HCT116 (cell line): ENCODE results near the gene CERS3. TPM values are rescaled to one million over a fixed set of nuclear protein-coding genes. Genes with fewer than 3 reads are reported as not detected.

Source experiments
- ATAC-seq: fragments of 200-7000 bp; cut with Tn5 transposase; 2 replicates; pipeline ENCODE4 v1.9.1; 2020; ENCODE audit warnings: mild to moderate bottlenecking, moderate library complexity
- BruUV-seq: library from RNA; stranded (reverse); fragments of 400-500 nt; replicated peaks from 2 replicates; lab custom pipeline; 2021; lab: Mats Ljungman, UMichigan
- CTCF ChIA-PET: fragments of 300-600 bp; sonication (Branson Sonifier 250); formaldehyde crosslinking; loops from one replicate; lab custom pipeline; 2021; ENCODE audit warnings: antibody characterized with exemption; lab: Charles Lee
- POLR2A ChIA-PET: fragments of 300-600, 350-600 bp; sonication (Branson Sonifier 250); formaldehyde crosslinking; loops from one replicate; lab custom pipeline; 2021; ENCODE audit warnings: antibody characterized with exemption; lab: Charles Lee
- RAD21 ChIA-PET, 2 experiments: fragments of 300-600 bp; sonication (Branson Sonifier 250); formaldehyde crosslinking; loops; one replicate each; lab custom pipeline; 2023; ENCODE audit warnings: low total read pairs in 2 of 2; ENCODE audit not compliant: uncharacterized antibody in 2 of 2, unreplicated experiment in 2 of 2, low non-redundant PET in 1 of 2; lab: Charles Lee
- DNase-seq: peaks from one replicate; pipeline ENCODE4 v3.0.0-alpha.2; 2010; ENCODE audit warnings: low read depth, low spot score
- H2AFZ ChIP-seq: fragments of 200-600 bp; shearing (Covaris generic), sonication (generic); 2 replicates; pipeline ENCODE4 v1.6.1; 2017; ENCODE audit warnings: low read depth, mixed run types, mixed read lengths, antibody characterized with exemption, low read length; ENCODE audit not compliant: poor library complexity, severe bottlenecking
- H3K27ac ChIP-seq: 2 replicates; pipeline ENCODE4 v1.5.1; 2012; ENCODE audit warnings: low read depth, low read length
- H3K27me3 ChIP-seq: fragments of 200-600 bp; sonication (generic); 2 replicates; pipeline ENCODE4 v1.6.1; 2016; ENCODE audit warnings: mixed run types, low read length, mixed read lengths; ENCODE audit not compliant: insufficient read depth
- H3K36me3 ChIP-seq, 2 experiments: fragments of 200-500 bp in 1 of 2; fragments of 200-600 bp in 1 of 2; sonication (Bioruptor generic) in 1 of 2; sonication (generic) in 1 of 2; 2 replicates each; pipeline versions ENCODE4 v1.5.1 to v1.6.1; 2014 to 2016; ENCODE audit warnings: low read length in 2 of 2, inconsistent platforms in 1 of 2, mixed read lengths in 1 of 2, mixed run types in 1 of 2; ENCODE audit not compliant: insufficient read depth in 2 of 2, control insufficient read depth in 1 of 2
- H3K4me1 ChIP-seq, 2 experiments: fragments of 200-600 bp in 1 of 2; sonication (generic) in 1 of 2; 2 replicates each; pipeline versions ENCODE4 v1.5.1 to v1.6.1; 2012 to 2017; ENCODE audit warnings: low read length in 2 of 2, inconsistent platforms in 1 of 2, mild to moderate bottlenecking in 1 of 2, mixed read lengths in 1 of 2, mixed run types in 1 of 2, moderate library complexity in 1 of 2; ENCODE audit not compliant: insufficient read depth in 2 of 2, control insufficient read depth in 1 of 2
- H3K4me2 ChIP-seq: fragments of 200-600 bp; sonication (generic); 2 replicates; pipeline ENCODE4 v1.6.1; 2017; ENCODE audit warnings: mixed run types, low read length, mixed read lengths
- H3K4me3 ChIP-seq, 2 experiments: fragments of 200-600 bp in 1 of 2; sonication (generic) in 1 of 2; replicated peaks in 1 of 2; 2 replicates each; pipeline ENCODE4 v1.5.1; 2011 to 2016; ENCODE audit warnings: low read length in 2 of 2, control low read depth in 1 of 2, low read depth in 1 of 2, mild to moderate bottlenecking in 1 of 2, mixed read lengths in 1 of 2, mixed run types in 1 of 2
- H3K79me2 ChIP-seq: fragments of 200-600 bp; sonication (generic); 2 replicates; pipeline ENCODE4 v1.6.1; 2017; ENCODE audit warnings: mild to moderate bottlenecking, mixed run types, low read length, moderate library complexity, mixed read lengths; ENCODE audit not compliant: insufficient read depth
- H3K9ac ChIP-seq: fragments of 200-600 bp; sonication (generic); 2 replicates; pipeline ENCODE4 v1.6.1; 2016; ENCODE audit warnings: low read length, mixed read lengths
- H3K9me2 ChIP-seq: fragments of 200-600 bp; sonication (generic), shearing (Covaris generic); 2 replicates; pipeline ENCODE4 v1.6.1; 2017; ENCODE audit warnings: mixed run types, mild to moderate bottlenecking, moderate library complexity; ENCODE audit not compliant: insufficient read depth
- H3K9me3 ChIP-seq, 2 experiments: fragments of 200-500 bp in 1 of 2; fragments of 200-600 bp in 1 of 2; sonication (Bioruptor generic) in 1 of 2; sonication (generic) in 1 of 2; 2 replicates each; pipeline ENCODE4 v1.6.1; 2014 to 2017; ENCODE audit warnings: low read length in 2 of 2, mixed read lengths in 2 of 2, inconsistent platforms in 1 of 2, low read depth in 1 of 2, mild to moderate bottlenecking in 1 of 2, mixed run types in 1 of 2, moderate library complexity in 1 of 2; ENCODE audit not compliant: control insufficient read depth in 1 of 2, insufficient read depth in 1 of 2
- H4K20me1 ChIP-seq: fragments of 200-600 bp; sonication (generic), shearing (Covaris generic); 2 replicates; pipeline ENCODE4 v1.6.1; 2017; ENCODE audit warnings: mixed run types, mild to moderate bottlenecking, moderate library complexity; ENCODE audit not compliant: insufficient read depth
- EGR1 ChIP-seq: IDR thresholded peaks from 2 replicates; pipeline ENCODE4 v1.6.1; 2012; ENCODE audit warnings: low read depth
- JUND ChIP-seq: IDR thresholded peaks from 2 replicates; pipeline ENCODE4 v1.6.1; 2012
- POLR2AphosphoS5 ChIP-seq: IDR thresholded peaks from 2 replicates; pipeline ENCODE4 v1.6.1; 2011; ENCODE audit warnings: mild to moderate bottlenecking, low read depth, low read length, moderate library complexity
- RAD21 ChIP-seq: IDR thresholded peaks from 2 replicates; pipeline ENCODE4 v1.6.1; 2012; ENCODE audit warnings: low read depth, mild to moderate bottlenecking
- SRF ChIP-seq: IDR thresholded peaks from 2 replicates; pipeline ENCODE4 v1.6.1; 2012; ENCODE audit warnings: low read depth
- ZNF274 ChIP-seq: fragments of 200-500 bp; sonication (Bioruptor generic); IDR thresholded peaks from 2 replicates; pipeline ENCODE4 v1.6.1; 2014; ENCODE audit warnings: mild to moderate bottlenecking, low read depth, low read length, inconsistent platforms
- intact Hi-C: fragments of 100-400 bp; cut with micrococcal nuclease; formaldehyde crosslinking; loops from 2 replicates; pipeline ENCODE4 v1.10.0; 2022
- total RNA-seq: library from RNA; stranded (reverse); gene quantifications from one replicate; pipeline ENCODE4 v1.2.1, GENCODE V29; 2021; ENCODE audit not compliant: unreplicated experiment
- TF ChIP-seq, protein P1 (sequence below), 3 experiments: fragments of 200-600 bp in 1 of 3; sonication (generic) in 1 of 3; IDR thresholded peaks in 2 of 3; conservative IDR thresholded peaks in 1 of 3; 2 replicates each; pipeline ENCODE4 v1.5.1; 2012 to 2017; ENCODE audit warnings: low read depth in 2 of 3, low read length in 2 of 3, antibody characterized with exemption in 1 of 3, borderline replicate concordance in 1 of 3, control low read depth in 1 of 3, mild to moderate bottlenecking in 1 of 3, mixed read lengths in 1 of 3, mixed run types in 1 of 3, moderate library complexity in 1 of 3; ENCODE audit not compliant: insufficient read depth in 1 of 3
- TF ChIP-seq, protein P2 (sequence below): IDR thresholded peaks from 2 replicates; pipeline ENCODE4 v1.6.1; 2012
- TF ChIP-seq, protein P3 (sequence below): IDR thresholded peaks from 2 replicates; pipeline ENCODE4 v1.6.1; 2012
- TF ChIP-seq, protein P4 (sequence below): IDR thresholded peaks from 2 replicates; pipeline ENCODE4 v1.6.1; 2011; ENCODE audit warnings: mild to moderate bottlenecking, low read length, moderate library complexity; ENCODE audit not compliant: insufficient replicate concordance; ENCODE audit errors: extremely low read depth

The CERS3 gene
- total RNA-seq, 1 experiment from 2014 or later: not detected

DNA sequence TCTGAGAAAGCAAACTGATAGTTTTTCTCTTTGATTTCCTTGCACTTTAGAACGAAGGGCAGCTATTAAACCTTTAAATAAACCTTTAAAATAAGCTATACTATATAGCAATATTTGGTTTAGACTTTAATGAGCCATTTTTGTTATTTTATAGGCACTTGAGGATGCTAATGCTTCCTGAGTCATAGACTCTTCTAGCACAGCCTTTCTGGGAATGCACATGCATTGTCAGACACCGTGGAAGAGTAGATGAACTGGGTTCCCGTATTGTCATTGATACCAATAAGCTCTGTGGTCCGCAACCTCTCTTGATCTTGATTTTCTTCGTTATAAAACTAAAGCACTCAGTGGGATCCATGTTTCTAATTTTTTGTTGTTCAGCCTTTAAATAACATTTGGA, 27.6 kb downstream of the CERS3 start:
- H4K20me1 ChIP-seq: no peaks in the 10 kb centered on the region
- ChIA-PET RAD21 (no interaction called here), POLR2A (no interaction called here), CTCF (interaction anchor here (1.7 kb wide), 1 partner anchor 159 kb away, joined by 4 read pairs; no protein-coding TSS in a partner anchor)
- no peak overlapping the region for H3K4me3 ChIP-seq
- DNase-seq (no peak), ATAC-seq (no peak)
- H3K4me1 ChIP-seq: no peaks in the 10 kb centered on the region
- H3K4me2 ChIP-seq: no peak overlapping the region
- no peak overlapping the region for H3K9ac ChIP-seq
- intact Hi-C loops: no loop called here
- H3K79me2 ChIP-seq: no peaks in the 10 kb centered on the region
- no TSS peak for BruUV-seq
- peaks cover 17% of the 10 kb centered on the region for H3K27me3 ChIP-seq
- H3K9me3 ChIP-seq: no peaks in the 10 kb centered on the region
- no peak overlapping the region for H2AFZ ChIP-seq
- no peaks in the 10 kb centered on the region for H3K36me3 ChIP-seq
- no peaks in the 10 kb centered on the region for H3K9me2 ChIP-seq
- no peak overlapping the region for H3K27ac ChIP-seq
- TF ChIP-seq POLR2AphosphoS5: no peak
- TF ChIP-seq EGR1: no peak
- TF ChIP-seq JUND: no peak
- TF ChIP-seq, protein P1, sequence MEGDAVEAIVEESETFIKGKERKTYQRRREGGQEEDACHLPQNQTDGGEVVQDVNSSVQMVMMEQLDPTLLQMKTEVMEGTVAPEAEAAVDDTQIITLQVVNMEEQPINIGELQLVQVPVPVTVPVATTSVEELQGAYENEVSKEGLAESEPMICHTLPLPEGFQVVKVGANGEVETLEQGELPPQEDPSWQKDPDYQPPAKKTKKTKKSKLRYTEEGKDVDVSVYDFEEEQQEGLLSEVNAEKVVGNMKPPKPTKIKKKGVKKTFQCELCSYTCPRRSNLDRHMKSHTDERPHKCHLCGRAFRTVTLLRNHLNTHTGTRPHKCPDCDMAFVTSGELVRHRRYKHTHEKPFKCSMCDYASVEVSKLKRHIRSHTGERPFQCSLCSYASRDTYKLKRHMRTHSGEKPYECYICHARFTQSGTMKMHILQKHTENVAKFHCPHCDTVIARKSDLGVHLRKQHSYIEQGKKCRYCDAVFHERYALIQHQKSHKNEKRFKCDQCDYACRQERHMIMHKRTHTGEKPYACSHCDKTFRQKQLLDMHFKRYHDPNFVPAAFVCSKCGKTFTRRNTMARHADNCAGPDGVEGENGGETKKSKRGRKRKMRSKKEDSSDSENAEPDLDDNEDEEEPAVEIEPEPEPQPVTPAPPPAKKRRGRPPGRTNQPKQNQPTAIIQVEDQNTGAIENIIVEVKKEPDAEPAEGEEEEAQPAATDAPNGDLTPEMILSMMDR (IDR thresholded peaks at IDR 0.05 in 2 of 3, conservative IDR thresholded peaks at IDR 0.05 in 1 of 3; ENCODE audit: borderline replicate concordance in 1 of 3, insufficient read depth in 1 of 3, low read depth in 2 of 3, low read length in 2 of 3): no peak
- TF ChIP-seq SRF: no peak
- no peak for TF ChIP-seq RAD21
- TF ChIP-seq, protein P2, sequence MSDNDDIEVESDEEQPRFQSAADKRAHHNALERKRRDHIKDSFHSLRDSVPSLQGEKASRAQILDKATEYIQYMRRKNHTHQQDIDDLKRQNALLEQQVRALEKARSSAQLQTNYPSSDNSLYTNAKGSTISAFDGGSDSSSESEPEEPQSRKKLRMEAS: no peak
- TF ChIP-seq, protein P3, sequence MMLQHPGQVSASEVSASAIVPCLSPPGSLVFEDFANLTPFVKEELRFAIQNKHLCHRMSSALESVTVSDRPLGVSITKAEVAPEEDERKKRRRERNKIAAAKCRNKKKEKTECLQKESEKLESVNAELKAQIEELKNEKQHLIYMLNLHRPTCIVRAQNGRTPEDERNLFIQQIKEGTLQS: no peak
- TF ChIP-seq, protein P4, sequence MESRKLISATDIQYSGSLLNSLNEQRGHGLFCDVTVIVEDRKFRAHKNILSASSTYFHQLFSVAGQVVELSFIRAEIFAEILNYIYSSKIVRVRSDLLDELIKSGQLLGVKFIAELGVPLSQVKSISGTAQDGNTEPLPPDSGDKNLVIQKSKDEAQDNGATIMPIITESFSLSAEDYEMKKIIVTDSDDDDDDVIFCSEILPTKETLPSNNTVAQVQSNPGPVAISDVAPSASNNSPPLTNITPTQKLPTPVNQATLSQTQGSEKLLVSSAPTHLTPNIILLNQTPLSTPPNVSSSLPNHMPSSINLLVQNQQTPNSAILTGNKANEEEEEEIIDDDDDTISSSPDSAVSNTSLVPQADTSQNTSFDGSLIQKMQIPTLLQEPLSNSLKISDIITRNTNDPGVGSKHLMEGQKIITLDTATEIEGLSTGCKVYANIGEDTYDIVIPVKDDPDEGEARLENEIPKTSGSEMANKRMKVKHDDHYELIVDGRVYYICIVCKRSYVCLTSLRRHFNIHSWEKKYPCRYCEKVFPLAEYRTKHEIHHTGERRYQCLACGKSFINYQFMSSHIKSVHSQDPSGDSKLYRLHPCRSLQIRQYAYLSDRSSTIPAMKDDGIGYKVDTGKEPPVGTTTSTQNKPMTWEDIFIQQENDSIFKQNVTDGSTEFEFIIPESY: no peak
- TF ChIP-seq ZNF274: no peak
- TF ChIP-seq, all 23 proteins: peak for 0
